ENCODE data around the gene MISFA.

The MISFA gene

DNA sequence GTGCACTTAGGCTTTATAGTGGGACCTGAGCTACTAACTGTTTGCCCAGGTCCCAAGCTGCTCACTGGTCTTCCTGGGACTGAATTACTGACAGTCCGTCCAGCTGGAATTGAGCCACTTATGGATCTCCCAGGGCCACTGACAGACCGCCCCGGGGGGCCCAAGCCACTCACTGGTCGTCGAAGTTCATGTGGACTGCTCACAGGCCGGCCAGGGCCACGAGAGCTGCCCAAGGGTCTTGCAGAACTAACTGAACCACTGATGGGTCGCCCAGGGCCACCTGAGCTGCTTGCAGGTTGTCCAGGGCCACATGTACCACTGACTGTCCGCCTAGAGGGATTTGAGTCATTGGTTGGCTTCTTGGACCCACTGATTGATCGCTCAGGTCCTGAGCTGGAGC is 15.1 kb downstream of the MISFA start:
- TF ChIP-seq, protein P1, sequence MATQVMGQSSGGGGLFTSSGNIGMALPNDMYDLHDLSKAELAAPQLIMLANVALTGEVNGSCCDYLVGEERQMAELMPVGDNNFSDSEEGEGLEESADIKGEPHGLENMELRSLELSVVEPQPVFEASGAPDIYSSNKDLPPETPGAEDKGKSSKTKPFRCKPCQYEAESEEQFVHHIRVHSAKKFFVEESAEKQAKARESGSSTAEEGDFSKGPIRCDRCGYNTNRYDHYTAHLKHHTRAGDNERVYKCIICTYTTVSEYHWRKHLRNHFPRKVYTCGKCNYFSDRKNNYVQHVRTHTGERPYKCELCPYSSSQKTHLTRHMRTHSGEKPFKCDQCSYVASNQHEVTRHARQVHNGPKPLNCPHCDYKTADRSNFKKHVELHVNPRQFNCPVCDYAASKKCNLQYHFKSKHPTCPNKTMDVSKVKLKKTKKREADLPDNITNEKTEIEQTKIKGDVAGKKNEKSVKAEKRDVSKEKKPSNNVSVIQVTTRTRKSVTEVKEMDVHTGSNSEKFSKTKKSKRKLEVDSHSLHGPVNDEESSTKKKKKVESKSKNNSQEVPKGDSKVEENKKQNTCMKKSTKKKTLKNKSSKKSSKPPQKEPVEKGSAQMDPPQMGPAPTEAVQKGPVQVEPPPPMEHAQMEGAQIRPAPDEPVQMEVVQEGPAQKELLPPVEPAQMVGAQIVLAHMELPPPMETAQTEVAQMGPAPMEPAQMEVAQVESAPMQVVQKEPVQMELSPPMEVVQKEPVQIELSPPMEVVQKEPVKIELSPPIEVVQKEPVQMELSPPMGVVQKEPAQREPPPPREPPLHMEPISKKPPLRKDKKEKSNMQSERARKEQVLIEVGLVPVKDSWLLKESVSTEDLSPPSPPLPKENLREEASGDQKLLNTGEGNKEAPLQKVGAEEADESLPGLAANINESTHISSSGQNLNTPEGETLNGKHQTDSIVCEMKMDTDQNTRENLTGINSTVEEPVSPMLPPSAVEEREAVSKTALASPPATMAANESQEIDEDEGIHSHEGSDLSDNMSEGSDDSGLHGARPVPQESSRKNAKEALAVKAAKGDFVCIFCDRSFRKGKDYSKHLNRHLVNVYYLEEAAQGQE (IDR thresholded peaks at IDR 0.05; ENCODE audit: insufficient read depth in 1 of 2, low read depth in 2 of 2, low read length in 2 of 2) = no peak
- TF ChIP-seq FOXP2 (optimal IDR thresholded peaks at IDR 0.05; ENCODE audit: borderline replicate concordance, extremely low read depth, extremely low read length, insufficient read depth) (no peak), TAF1 (IDR thresholded peaks at IDR 0.05; ENCODE audit: borderline replicate concordance, insufficient read depth, low read length) (no peak), SIN3A (IDR thresholded peaks at IDR 0.05; ENCODE audit: borderline replicate concordance, insufficient read depth, low read length) (no peak), POLR2AphosphoS5 (IDR thresholded peaks at IDR 0.05; ENCODE audit: low read depth, low read length) (no peak)

DNA sequence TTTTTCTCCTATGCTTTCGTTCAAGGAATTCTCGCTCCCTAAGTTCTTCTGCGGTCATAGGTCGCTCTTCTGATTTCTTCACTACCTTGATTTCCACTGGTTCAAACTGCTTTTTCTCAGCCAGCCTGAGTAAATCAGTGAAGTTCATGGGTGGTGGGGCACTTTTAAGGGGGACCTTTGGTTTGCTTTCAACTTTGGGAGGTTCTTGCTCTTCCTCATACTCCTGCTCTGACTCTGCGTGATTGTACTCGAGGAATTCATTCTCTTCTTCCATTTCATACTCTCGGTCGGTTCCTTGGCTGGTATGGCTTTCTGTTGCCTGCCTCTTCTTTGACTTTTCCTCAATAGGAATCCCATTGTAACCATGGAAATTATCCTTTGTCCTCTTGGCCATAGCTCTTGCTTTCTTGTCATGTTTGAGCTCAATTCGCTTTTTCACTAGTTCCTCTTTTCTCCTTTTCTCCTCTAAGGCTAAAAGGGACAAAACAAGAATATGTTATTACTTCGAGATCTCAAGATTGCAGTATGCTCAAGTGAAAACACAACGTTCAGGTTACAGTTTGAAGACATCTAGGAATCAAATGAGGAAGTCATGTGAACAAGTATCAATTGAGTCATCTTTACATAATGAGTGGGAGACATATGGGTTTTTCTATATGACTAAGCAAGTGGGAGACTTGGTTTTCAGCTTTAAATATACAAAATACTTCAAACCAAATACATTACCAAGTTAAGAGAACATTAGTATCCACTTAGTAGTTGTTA is 16.2 kb downstream of the MISFA start:
- TF ChIP-seq TAF1 (IDR thresholded peaks at IDR 0.05; ENCODE audit: borderline replicate concordance, insufficient read depth, low read length) = no peak
- no peak for TF ChIP-seq POLR2AphosphoS5 (IDR thresholded peaks at IDR 0.05; ENCODE audit: low read depth, low read length)
- TF ChIP-seq, protein P1 (IDR thresholded peaks at IDR 0.05; ENCODE audit: insufficient read depth in 1 of 2, low read depth in 2 of 2, low read length in 2 of 2) = no peak
- TF ChIP-seq FOXP2 (optimal IDR thresholded peaks at IDR 0.05; ENCODE audit: borderline replicate concordance, extremely low read depth, extremely low read length, insufficient read depth) = no peak
- TF ChIP-seq SIN3A (IDR thresholded peaks at IDR 0.05; ENCODE audit: borderline replicate concordance, insufficient read depth, low read length) = no peak

DNA sequence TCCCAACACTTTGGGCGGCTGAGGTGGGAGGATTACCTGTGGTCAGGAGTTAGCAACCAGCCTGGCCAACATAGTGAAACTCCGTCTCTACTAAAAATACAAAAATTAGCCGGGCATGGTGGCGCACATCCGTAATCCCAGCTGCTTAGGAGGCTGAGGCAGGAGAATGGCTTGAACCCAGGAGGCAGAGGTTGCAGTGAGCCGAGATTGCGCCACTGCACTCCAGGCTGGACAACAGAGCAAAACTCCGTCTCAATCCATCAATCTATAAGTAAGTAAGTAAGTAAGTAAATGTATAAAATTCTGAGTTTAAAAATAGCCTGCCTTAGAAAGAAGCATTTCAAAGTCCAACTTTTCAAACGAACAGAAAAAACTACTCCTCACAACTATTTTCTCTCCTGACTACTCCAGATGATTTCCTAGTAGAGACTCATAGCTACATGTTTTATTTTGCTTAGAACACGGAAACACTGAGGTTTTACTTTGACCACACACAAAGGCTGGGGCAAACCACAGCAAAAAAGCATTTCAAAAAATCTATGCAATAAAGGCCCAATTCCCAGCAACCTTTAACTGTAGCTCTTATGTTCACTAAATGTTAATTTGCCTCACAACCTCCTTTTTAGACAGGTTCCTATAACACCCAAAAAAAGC is 18.2 kb downstream of the MISFA start:
- no peak for TF ChIP-seq FOXP2 (optimal IDR thresholded peaks at IDR 0.05; ENCODE audit: borderline replicate concordance, extremely low read depth, extremely low read length, insufficient read depth)
- TF ChIP-seq, protein P1 (IDR thresholded peaks at IDR 0.05; ENCODE audit: insufficient read depth in 1 of 2, low read depth in 2 of 2, low read length in 2 of 2) = no peak

DNA sequence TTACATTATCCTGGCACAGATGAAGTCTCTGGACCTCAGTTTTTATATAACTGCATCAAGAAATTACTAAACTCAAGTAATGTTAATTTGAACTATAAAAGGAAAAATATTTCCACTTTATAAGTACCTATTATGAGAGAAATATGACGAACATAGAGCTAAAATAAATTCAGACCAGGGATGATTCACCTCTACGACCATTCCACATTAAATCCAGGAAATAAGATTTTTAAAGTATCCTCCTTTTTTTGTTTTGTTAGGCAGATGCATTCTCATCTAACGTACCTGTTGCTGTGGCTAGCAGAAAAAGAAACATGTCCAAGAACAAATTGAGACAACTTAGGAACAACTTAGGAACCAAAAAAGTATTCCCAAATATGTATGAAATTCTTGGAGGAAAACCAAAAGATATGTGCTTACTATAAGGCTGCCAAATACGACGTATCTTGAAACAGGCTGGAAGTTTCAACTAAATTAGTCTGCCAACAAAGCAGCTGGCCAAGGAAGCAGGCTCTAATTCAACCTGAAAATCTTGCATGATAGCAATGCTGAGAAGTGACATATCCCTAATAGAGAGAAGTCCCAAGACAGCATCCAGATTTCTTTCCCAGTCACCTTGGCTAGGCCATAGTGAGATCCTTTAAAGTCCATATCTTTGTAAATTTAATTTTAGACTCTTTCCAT is 18.9 kb downstream of the MISFA start:
- TF ChIP-seq SIN3A (IDR thresholded peaks at IDR 0.05; ENCODE audit: borderline replicate concordance, insufficient read depth, low read length) = no peak
- no peak for TF ChIP-seq FOXP2 (optimal IDR thresholded peaks at IDR 0.05; ENCODE audit: borderline replicate concordance, extremely low read depth, extremely low read length, insufficient read depth)
- no peak for TF ChIP-seq POLR2AphosphoS5 (IDR thresholded peaks at IDR 0.05; ENCODE audit: low read depth, low read length)
- TF ChIP-seq, protein P1 (IDR thresholded peaks at IDR 0.05; ENCODE audit: insufficient read depth in 1 of 2, low read depth in 2 of 2, low read length in 2 of 2) = no peak
- no peak for TF ChIP-seq TAF1 (IDR thresholded peaks at IDR 0.05; ENCODE audit: borderline replicate concordance, insufficient read depth, low read length)
